Caco-2 (cell line): ENCODE data around the gene MED13L. TPM values are rescaled to one million over a fixed set of nuclear protein-coding genes. Genes with fewer than 3 reads are reported as not detected.

ENCODE experiments used
- BruUV-seq: library from RNA; stranded (reverse); fragments of 400-500 nt; replicated peaks from 2 replicates; lab custom pipeline; 2021; lab: Mats Ljungman, UMichigan
- CTCF ChIA-PET: fragments of 300-600 bp; sonication (Branson Sonifier 250); formaldehyde crosslinking; loops from one replicate; lab custom pipeline; 2022; ENCODE audit warnings: antibody characterized with exemption; lab: Charles Lee
- POLR2A ChIA-PET: fragments of 300-600 bp; sonication (Branson Sonifier 250); formaldehyde crosslinking; loops from one replicate; lab custom pipeline; 2022; ENCODE audit warnings: antibody characterized with exemption; lab: Charles Lee
- DNase-seq, 2 experiments: peaks; one replicate each; pipeline versions ENCODE4 v3.0.0 to v3.0.0-alpha.2; 2020 to 2022
- H3K27me3 ChIP-seq: replicated peaks from 2 replicates; pipeline ENCODE4 v1.6.0; 2011; ENCODE audit warnings: low read length; ENCODE audit not compliant: control insufficient read depth, insufficient read depth
- H3K36me3 ChIP-seq: 2 replicates; pipeline ENCODE4 v1.5.1; 2011; ENCODE audit warnings: low read length; ENCODE audit not compliant: control insufficient read depth, insufficient read depth
- H3K4me1 ChIP-seq: fragments of 250-450 bp; sonication (Bioruptor Pico); 2 replicates; pipeline ENCODE4 v1.5.1; 2020; ENCODE audit warnings: mild to moderate bottlenecking
- H3K4me3 ChIP-seq: 2 replicates; pipeline ENCODE4 v1.5.1; 2011; ENCODE audit warnings: low read depth, mild to moderate bottlenecking, control low read depth, low read length
- H3K9me3 ChIP-seq: fragments of 250-450 bp; sonication (Bioruptor Pico); 2 replicates; pipeline ENCODE4 v1.5.1; 2020; ENCODE audit warnings: mild to moderate bottlenecking, moderate library complexity
- H3K27ac Mint-ChIP-seq: one replicate; pipeline ENCODE4 v1.8.0; 2022; ENCODE audit warnings: mixed read lengths; ENCODE audit not compliant: unreplicated experiment
- H3K27me3 Mint-ChIP-seq: one replicate; pipeline ENCODE4 v1.8.0; 2022; ENCODE audit warnings: mixed read lengths; ENCODE audit not compliant: insufficient read depth, unreplicated experiment
- H3K36me3 Mint-ChIP-seq: one replicate; pipeline ENCODE4 v1.8.0; 2022; ENCODE audit warnings: mild to moderate bottlenecking, mixed read lengths; ENCODE audit not compliant: insufficient read depth, unreplicated experiment
- H3K4me1 Mint-ChIP-seq: one replicate; pipeline ENCODE4 v1.8.0; 2022; ENCODE audit warnings: low read depth, mixed read lengths; ENCODE audit not compliant: unreplicated experiment
- H3K4me3 Mint-ChIP-seq: one replicate; pipeline ENCODE4 v1.8.0; 2022; ENCODE audit warnings: mild to moderate bottlenecking, moderate library complexity, mixed read lengths; ENCODE audit not compliant: unreplicated experiment
- H3K9me3 Mint-ChIP-seq: one replicate; pipeline ENCODE4 v1.8.0; 2022; ENCODE audit warnings: mixed read lengths; ENCODE audit not compliant: unreplicated experiment
- CTCF ChIP-seq, 2 experiments: fragments of 200-600 bp in 1 of 2; IDR thresholded peaks; 1 replicate in 1 of 2; 2 replicates in 1 of 2; pipeline versions ENCODE4 v1.5.1 to v1.8.0; 2011 to 2022; ENCODE audit warnings: antibody characterized with exemption in 1 of 2, control low read depth in 1 of 2, inconsistent platforms in 1 of 2, low read depth in 1 of 2, low read length in 1 of 2, mild to moderate bottlenecking in 1 of 2, moderate library complexity in 1 of 2; ENCODE audit not compliant: insufficient read depth in 1 of 2, severe bottlenecking in 1 of 2, unreplicated experiment in 1 of 2
- intact Hi-C: fragments of 100-400 bp; cut with micrococcal nuclease; formaldehyde crosslinking; loops from one replicate; pipeline ENCODE4 v1.10.0; 2022; ENCODE audit not compliant: unreplicated experiment
- microRNA-seq: library from miRNA; unstranded; fragments of <30 nt; microRNA quantifications from one replicate; pipeline ENCODE4 v1.2.0, GENCODE V29; 2022
- total RNA-seq: library from RNA; stranded (reverse); gene quantifications from 2 replicates; pipeline ENCODE4 v1.2.3, GENCODE V29; 2022

The MED13L gene
- total RNA-seq, 1 experiment from 2014 or later, result 160 TPM

GRCh38 chr12:115910057-115910456 lies 367.4 kb downstream of the MED13L start:
- no peaks in the 10 kb centered on the region for H3K9me3 Mint-ChIP-seq

More at GRCh38 chr12:115910057-115910456, 367.4 kb downstream of the MED13L start:
- intact Hi-C loops, result loop anchor here (10.0 kb wide), 2 partner anchors 155 to 1925 kb away; no protein-coding TSS in a partner anchor
- no peaks in the 10 kb centered on the region for H3K9me3 ChIP-seq
- Mint-ChIP-seq H3K27ac (no peak overlapping the region), H3K4me3 (no peak overlapping the region), H3K36me3 (no peaks in the 10 kb centered on the region), H3K4me1 (no peaks in the 10 kb centered on the region), H3K27me3 (no peaks in the 10 kb centered on the region)
- H3K4me1 ChIP-seq, result no peaks in the 10 kb centered on the region
- POLR2A ChIA-PET, result no interaction called here
- no peak for DNase-seq
- H3K4me3 ChIP-seq, result no peak overlapping the region
- no peaks in the 10 kb centered on the region for H3K27me3 ChIP-seq
- no peak for TF ChIP-seq CTCF (IDR thresholded peaks at IDR 0.05; ENCODE audit: insufficient read depth in 1 of 2, low read depth in 1 of 2, low read length in 1 of 2, severe bottlenecking in 1 of 2, unreplicated experiment in 1 of 2)
- no TSS peak for BruUV-seq
- H3K36me3 ChIP-seq, result no peaks in the 10 kb centered on the region
- CTCF ChIA-PET, result no interaction called here

Small RNA genes lying within 50 kb of the gene (microRNA-seq; reads per million reads assigned to microRNA genes)
- not detected for gene MIR620
